HG02642 (cell line): ENCODE measurements around the gene WAC.
"Not testable (repeated sequence)": the region's sequence is repeated elsewhere in the genome, so short reads cannot be mapped to it uniquely, and the experiment has no call there.

Experiments
- ATAC-seq: cut with Tn5 transposase; IDR thresholded peaks from one replicate; pipeline ENCODE4 v1.9.1; 2021; ENCODE audit warnings: mild to moderate bottlenecking; ENCODE audit not compliant: unreplicated experiment, poor library complexity

WAC gene

DNA sequence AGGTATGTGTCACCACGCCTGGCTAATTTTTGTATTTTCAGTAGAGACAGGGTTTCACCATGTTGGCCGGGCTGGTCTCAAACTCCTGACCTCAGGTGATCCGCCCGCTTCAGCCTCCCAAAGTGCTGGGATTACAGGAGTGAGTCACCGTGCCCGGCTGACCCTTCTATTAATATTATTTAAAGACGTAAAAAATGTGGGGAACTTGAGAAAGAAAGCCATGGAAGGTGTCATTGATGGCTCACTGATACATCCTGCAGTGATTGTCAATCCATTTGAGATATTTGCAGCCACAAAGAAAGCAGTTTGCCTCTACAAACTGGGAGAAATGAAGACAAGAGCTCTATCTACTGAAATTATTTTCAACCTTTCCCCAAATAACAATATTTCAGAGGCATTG is 125.9 kb downstream of the WAC start:
- ATAC-seq: not testable (repeated sequence)

DNA sequence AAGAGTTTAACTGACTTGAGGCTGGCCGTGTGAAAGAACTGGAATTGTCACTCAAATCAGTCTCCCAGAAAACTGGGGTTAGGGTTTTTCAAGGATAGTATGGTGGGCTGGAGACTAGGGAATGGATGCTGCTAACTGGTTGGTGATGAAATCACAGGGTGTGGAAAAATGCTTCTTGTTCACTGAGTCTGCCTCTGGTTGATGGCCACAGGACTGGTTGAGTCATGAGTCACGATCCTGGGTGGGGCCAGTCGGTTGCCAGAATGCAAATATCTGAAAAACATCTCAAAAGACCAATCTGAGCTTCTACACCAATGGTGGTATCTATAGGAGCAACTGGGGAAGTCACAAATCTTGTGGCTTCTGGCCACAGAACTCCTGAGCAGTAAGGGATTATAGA is 128.1 kb downstream of the WAC start:
- no peak for ATAC-seq

DNA sequence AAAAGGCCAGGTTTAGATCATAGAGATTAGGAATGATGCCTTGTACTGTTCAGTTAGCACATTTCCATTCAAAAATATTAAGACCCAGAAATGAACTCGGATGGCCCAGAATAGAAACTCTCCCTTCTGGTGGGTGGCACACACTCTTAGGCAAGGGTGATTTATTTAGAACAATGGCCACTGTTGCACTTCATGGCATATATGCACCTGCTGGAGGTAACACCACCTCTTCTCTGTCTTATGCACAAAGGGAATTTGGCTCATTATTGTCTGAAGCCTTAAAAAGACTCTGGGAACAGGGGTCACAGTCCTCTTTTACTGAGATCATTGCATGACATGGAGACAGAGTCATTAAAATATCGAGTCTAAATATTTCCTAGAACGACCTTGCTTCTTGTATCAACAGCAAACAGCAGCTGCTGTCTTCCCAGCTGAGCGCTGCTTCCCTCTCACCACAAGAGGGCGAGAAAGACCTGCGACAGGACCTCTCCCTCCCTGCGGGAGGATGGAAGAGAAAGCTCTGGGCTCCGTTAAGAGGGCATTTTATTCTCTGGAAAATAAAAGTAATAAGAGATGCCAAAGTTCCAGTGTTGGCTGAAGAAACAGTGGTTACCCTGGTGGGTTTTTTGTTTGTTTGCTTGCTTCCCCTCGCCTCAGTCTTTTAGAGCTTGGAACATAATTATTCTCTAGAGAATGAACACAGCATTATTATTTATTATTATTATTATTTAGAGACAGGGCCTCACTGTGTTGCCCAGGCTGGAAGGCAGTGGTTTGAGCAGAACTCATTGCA is 130.9 kb downstream of the WAC start:
- ATAC-seq: peak; percentile 89

DNA sequence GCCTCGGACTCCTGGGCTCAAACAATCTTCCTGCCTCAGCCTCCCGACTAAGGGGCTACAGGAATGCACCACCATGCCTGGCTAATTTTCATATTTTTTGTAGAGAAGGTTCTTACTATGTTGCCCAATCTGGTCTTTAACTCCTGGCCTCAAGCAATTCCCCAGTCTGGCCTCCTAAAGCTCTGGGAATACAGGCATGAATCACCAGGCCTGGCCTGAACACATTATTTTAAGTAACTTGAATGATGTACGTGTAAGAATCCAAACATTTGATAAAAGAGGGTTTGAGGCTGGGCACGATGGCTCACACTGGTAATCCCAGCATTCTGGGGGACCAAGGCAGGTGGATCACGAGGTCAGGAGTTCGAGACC is 131.4 kb downstream of the WAC start:
- no peak for ATAC-seq

DNA sequence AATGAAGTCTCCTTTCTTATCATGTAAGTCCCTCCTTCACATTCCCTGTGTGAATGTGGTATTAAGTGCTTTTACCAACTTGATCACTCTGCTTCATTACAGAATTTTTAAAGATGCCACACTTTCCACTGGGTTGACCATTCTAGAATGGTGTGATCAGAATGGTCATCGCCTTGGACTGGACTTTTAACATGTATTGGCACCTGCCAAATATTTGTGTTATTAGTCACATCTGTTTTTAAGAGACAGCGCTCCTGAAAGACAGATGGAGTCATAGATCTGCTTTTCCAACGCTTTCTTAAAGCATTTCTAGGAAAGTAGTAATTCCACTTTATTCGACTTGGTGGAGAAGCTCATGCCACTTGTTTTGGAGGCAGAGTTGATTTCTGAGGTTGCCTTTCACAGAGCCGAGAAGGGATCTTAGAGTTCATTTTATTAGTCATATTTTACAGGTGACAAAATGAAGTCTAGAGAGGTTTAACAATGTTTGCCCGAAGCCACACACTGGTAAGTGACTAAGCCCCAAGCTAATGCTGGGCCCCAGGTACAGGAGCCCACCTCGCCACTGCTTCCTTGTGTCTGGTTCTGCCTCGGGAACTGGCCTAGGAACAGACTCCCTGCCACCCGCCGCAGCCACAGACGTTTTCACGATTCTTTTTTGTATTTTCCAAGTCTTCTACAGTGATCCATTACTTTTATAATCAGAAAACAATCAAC is 134.0 kb downstream of the WAC start:
- no peak for ATAC-seq

DNA sequence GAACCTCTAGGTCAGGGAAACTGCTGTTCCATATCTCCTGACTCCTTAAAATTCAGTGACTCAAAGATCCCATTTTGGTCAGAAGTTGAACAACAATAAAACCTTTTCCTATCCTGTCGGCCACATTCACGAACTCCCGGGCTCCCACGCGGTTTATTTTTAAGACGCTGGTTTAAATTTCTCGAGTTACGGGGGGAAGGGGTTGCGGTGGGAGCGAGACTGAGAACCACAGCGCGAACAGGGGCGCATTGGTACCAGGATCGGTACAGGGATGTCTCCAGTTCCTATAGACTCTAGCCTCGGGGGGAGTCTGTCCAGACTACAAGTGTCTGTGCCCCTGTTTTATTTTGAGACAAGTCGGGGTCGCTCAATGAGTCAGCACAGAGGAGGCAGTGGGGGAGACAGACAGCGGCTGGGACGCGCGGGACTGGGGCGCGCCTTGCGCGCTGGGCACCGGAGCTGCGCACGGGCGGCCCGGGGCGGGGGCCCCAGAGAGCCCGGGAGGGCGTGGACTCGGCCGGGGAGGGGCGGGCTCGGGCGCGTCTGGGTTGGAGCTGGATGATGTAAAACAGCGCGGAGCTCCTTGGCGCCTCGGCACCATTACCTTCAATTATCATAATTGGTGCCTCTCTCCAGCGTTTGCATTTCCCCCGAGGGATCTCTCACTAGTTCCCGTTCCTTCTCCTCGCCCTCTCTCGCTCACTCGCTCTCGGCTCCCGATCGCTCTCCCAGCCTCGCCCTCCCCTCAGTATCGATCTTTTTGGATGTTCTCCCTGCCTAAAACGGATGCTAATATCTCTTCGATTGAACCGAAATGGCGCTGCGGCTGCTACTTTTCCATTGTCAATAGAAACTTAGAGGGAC is 135.7 kb downstream of the WAC start:
- peak; percentile 52 for ATAC-seq

DNA sequence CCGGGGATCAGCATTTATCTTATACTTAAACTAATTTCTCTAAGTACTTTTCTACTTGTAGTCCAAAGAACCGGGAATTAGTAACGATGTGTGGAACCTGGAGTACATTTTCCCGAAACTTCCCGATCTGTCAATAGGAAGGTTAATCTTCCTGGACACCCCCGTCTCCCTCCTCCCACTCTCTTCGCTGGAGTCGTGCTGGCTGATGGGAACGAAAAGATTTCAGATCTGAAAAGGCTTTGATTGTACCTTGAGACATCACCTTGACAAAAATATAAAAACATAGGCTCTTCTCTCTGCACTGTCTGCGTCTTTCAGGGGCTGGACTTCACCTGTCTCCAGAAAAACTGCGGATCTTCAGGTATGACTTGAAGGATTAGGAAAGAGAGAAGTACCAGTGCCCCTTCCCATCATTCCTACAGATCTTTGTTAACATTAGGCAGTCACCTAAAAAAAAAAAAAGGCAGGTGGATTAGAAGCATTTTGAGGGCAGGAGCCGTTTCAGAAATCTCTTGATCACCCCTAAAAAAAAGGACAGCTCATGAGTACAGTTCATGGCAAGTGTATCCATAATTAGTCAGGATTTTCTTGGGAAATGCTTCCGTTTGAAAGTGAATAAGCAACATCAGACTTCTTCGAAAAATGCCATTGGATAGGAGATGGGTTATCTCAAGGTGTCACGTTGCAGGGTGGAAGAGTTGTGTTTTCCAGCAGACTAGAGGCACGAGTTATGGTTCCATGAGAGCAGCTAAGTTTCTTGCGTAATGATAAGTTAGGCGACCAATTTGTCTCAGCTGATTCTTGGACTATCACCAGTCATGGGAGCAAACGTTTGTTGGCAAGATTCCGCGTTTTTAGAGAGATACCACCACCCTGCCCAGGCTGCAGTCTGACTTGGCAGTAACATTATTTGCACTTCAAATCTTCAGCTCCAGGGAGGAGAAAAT is 136.6 kb downstream of the WAC start:
- ATAC-seq: no peak
